GM12878 (cell line): ENCODE measurements around the gene AZGP1. TPM values are rescaled to one million over a fixed set of nuclear protein-coding genes. Genes with fewer than 3 reads are reported as not detected.
"Not testable (repeated sequence)": the region's sequence is repeated elsewhere in the genome, so short reads cannot be mapped to it uniquely, and the experiment has no call there.

Source experiments
- ATAC-seq: fragments of 200-7000 bp; cut with Tn5 transposase; 3 replicates; pipeline ENCODE4 v1.9.1; 2020; ENCODE audit warnings: mild to moderate bottlenecking, moderate library complexity
- BruUV-seq: library from RNA; stranded (reverse); fragments of 400-500 nt; replicated peaks from 2 replicates; lab custom pipeline; 2021; lab: Mats Ljungman, UMichigan
- CTCF ChIA-PET: fragments of 300-600 bp; sonication (Branson Sonifier 250); formaldehyde crosslinking; extraction: SDS; loops from one replicate; lab custom pipeline; 2021; ENCODE audit warnings: inconsistent platforms; lab: Yijun Ruan, JAX
- POLR2A ChIA-PET: fragments of 350-600 bp; formaldehyde crosslinking; extraction: SDS; loops from one replicate; lab custom pipeline; 2021; ENCODE audit warnings: inconsistent platforms; lab: Charles Lee
- RAD21 ChIA-PET: fragments of 300-600 bp; sonication (Branson Sonifier 250); formaldehyde crosslinking; loops from one replicate; lab custom pipeline; 2023; ENCODE audit warnings: antibody characterized with exemption; ENCODE audit not compliant: unreplicated experiment; lab: Charles Lee
- SMC1A ChIA-PET: fragments of 300-600 bp; sonication (Branson Sonifier 250); formaldehyde crosslinking; loops from one replicate; lab custom pipeline; 2023; ENCODE audit not compliant: unreplicated experiment, uncharacterized antibody; lab: Charles Lee
- DNase-seq: peaks from one replicate; pipeline ENCODE4 v3.0.0-alpha.2; 2011; ENCODE audit warnings: low read depth, low spot score
- FAIRE-seq: peaks from 3 replicates; lab custom pipeline; 2011; peaks lifted over from hg19 to GRCh38; lab: Jason Lieb, UNC
- H2AFZ ChIP-seq: 2 replicates; pipeline ENCODE4 v1.6.0; 2011; ENCODE audit warnings: low read depth, low read length, control low read depth; ENCODE audit not compliant: control insufficient read depth
- H3K27ac ChIP-seq: 2 replicates; pipeline ENCODE4 v1.5.1; 2011; ENCODE audit warnings: control low read depth; ENCODE audit not compliant: control insufficient read depth, insufficient read depth
- H3K27me3 ChIP-seq, 2 experiments: replicated peaks in 1 of 2; 2 replicates each; pipeline versions ENCODE4 v1.6.0 to v1.6.1; 2011; ENCODE audit warnings: low read length in 1 of 2; ENCODE audit not compliant: control insufficient read depth in 2 of 2, insufficient read depth in 2 of 2
- H3K36me3 ChIP-seq, 2 experiments: 2 replicates each; pipeline ENCODE4 v1.5.1; 2011; ENCODE audit warnings: low read length in 1 of 2; ENCODE audit not compliant: control insufficient read depth in 2 of 2, insufficient read depth in 2 of 2
- H3K4me1 ChIP-seq: 2 replicates; pipeline ENCODE4 v1.6.1; 2011; ENCODE audit warnings: mild to moderate bottlenecking, low read length, moderate library complexity, mixed read lengths; ENCODE audit not compliant: control insufficient read depth, insufficient read depth
- H3K4me2 ChIP-seq: 2 replicates; pipeline ENCODE4 v1.6.0; 2011; ENCODE audit warnings: control low read depth; ENCODE audit not compliant: control insufficient read depth, insufficient read depth
- H3K4me3 ChIP-seq: fragments of 200-600 bp; sonication (generic); 2 replicates; pipeline ENCODE4 v1.5.1; 2016
- H3K79me2 ChIP-seq: 2 replicates; pipeline ENCODE4 v1.6.0; 2011; ENCODE audit warnings: low read length; ENCODE audit not compliant: control insufficient read depth, insufficient read depth
- H3K9ac ChIP-seq: 2 replicates; pipeline ENCODE4 v1.8.0; 2011; ENCODE audit warnings: low read length, control low read depth, mixed read lengths; ENCODE audit not compliant: control insufficient read depth, insufficient read depth
- H3K9me3 ChIP-seq: replicated peaks from 3 replicates; pipeline ENCODE4 v1.5.1; 2011; ENCODE audit warnings: mild to moderate bottlenecking, low read length; ENCODE audit not compliant: control insufficient read depth, insufficient read depth
- H4K20me1 ChIP-seq: 2 replicates; pipeline ENCODE4 v1.6.0; 2011; ENCODE audit not compliant: control insufficient read depth, insufficient read depth
- ETV6 ChIP-seq, 2 experiments: fragments of 450-650 bp in 1 of 2; IDR thresholded peaks in 1 of 2; conservative IDR thresholded peaks in 1 of 2; 2 replicates each; pipeline ENCODE4 v1.6.1; 2014; ENCODE audit warnings: antibody characterized with exemption in 1 of 2, borderline replicate concordance in 1 of 2, low read depth in 1 of 2, mild to moderate bottlenecking in 1 of 2, moderate library complexity in 1 of 2
- PAX8 ChIP-seq: fragments of 450-650 bp; IDR thresholded peaks from 2 replicates; pipeline ENCODE4 v1.6.1; 2017; ENCODE audit warnings: mild to moderate bottlenecking, moderate library complexity
- RAD51 ChIP-seq: fragments of 450-650 bp; IDR thresholded peaks from 2 replicates; pipeline ENCODE4 v1.6.1; 2016; ENCODE audit warnings: moderate library complexity, mild to moderate bottlenecking, inconsistent platforms
- SMARCA5 ChIP-seq: fragments of 450-650 bp; IDR thresholded peaks from 2 replicates; pipeline ENCODE4 v1.6.1; 2017; ENCODE audit warnings: mild to moderate bottlenecking
- SUZ12 ChIP-seq: fragments of 200-600 bp; sonication (generic); IDR thresholded peaks from one replicate; pipeline ENCODE4 v1.6.1; 2018; ENCODE audit warnings: antibody characterized with exemption, mild to moderate bottlenecking; ENCODE audit not compliant: unreplicated experiment
- YBX1 ChIP-seq: fragments of 450-650 bp; IDR thresholded peaks from 2 replicates; pipeline ENCODE4 v1.6.1; 2016; ENCODE audit warnings: antibody characterized with exemption
- WGBS: methylation state at CpG from one replicate; pipeline ENCODE4 v1.1.6; 2016; ENCODE audit warnings: low lambda C conversion rate; ENCODE audit not compliant: insufficient replicate concordance, insufficient coverage; ENCODE audit errors: missing lambda C conversion rate; 5-methylcytosine and 5-hydroxymethylcytosine counted together
- in situ Hi-C: fragments of 300-500 bp; cut with MboI; formaldehyde crosslinking; loops from 9 replicates; pipeline ENCODE4 v1.14.3; 2018; ENCODE audit warnings: mixed read lengths
- intact Hi-C: fragments of 100-400 bp; cut with micrococcal nuclease; formaldehyde crosslinking; loops from one replicate; pipeline ENCODE4 v1.14.2; 2022; ENCODE audit not compliant: unreplicated experiment
- polyA plus RNA-seq, 11 experiments: library from polyadenylated mRNA; depleted of rRNA in 4 of 11; unstranded in 6 of 11; stranded (reverse) in 5 of 11; fragments of >200 nt; fragmentation: Nextera tagmentation in 4 of 11; fragmentation: Illumina TruSeq in 1 of 11; extraction: Ambion mirVana in 4 of 11; extraction: Trizol in 1 of 11; gene quantifications; 1 replicate in 1 of 11; 2 replicates in 10 of 11; pipeline versions ENCODE4 v1.2.1 to v1.2.3, GENCODE V29; 2011 to 2016; ENCODE audit warnings: inconsistent platforms in 2 of 11, missing spikeins in 2 of 11, low read depth in 1 of 11
- total RNA-seq, 4 experiments: library from RNA; depleted of rRNA in 3 of 4; stranded (reverse); fragments of >200 nt in 3 of 4; fragmentation: Illumina TruSeq in 1 of 4; extraction: Trizol in 1 of 4; gene quantifications; 2 replicates each; pipeline versions ENCODE4 v1.2.1 to v1.2.3, GENCODE V29; 2013 to 2021

Gene AZGP1
- total and polyA plus RNA-seq, 10 of the 15 experiments (the other 5 are each of a cell fraction or from before 2014, with no cell fraction given) = 0.18 to 0.64 (median 0.29) TPM; not detected in 5

- intact Hi-C loops = loop anchor here (5.0 kb wide), 1 partner anchor 135 kb away; the partner anchor contains the start of gene MBLAC1
- no peak overlapping the region for H3K4me3 ChIP-seq
- DNase-seq (no peak), ATAC-seq (no peak)
- H3K9me3 ChIP-seq = no peaks in the 10 kb centered on the region
- POLR2A ChIA-PET = no interaction called here
- H3K27ac ChIP-seq = no peak overlapping the region
- RAD21 ChIA-PET = interaction anchor here (1.7 to 3.8 kb wide), 3 partner anchors 12 to 138 kb away, joined by 4 to 16 read pairs (median 14); no protein-coding TSS in a partner anchor
- no peaks in the 10 kb centered on the region for H4K20me1 ChIP-seq
- CTCF ChIA-PET = interaction anchor here (0.8 to 13.0 kb wide), 13 partner anchors 12 to 156 kb away, joined by 3 to 178 read pairs (median 5); partner anchors contain the start of genes AZGP1, LAMTOR4, TRIM4 and ZKSCAN1
- TF ChIP-seq ETV6 (conservative IDR thresholded peaks at IDR 0.05 in 1 of 2, IDR thresholded peaks at IDR 0.05 in 1 of 2; ENCODE audit: borderline replicate concordance in 1 of 2, low read depth in 1 of 2) = no peak
- no peak for TF ChIP-seq PAX8
- no peak for TF ChIP-seq SUZ12
- no peak for TF ChIP-seq SMARCA5
- TF ChIP-seq YBX1 = no peak
- TF ChIP-seq RAD51 = peak; percentile 40; the same call in 1 of the 2 replicates
- TF ChIP-seq, all 136 proteins: peak for 1
- SMC1A ChIA-PET = interaction anchor here (1.1 to 7.4 kb wide), 6 partner anchors 13 to 138 kb away, joined by 3 to 86 read pairs (median 4); partner anchors contain the start of genes TRIM4 and ZSCAN21
- Histone ChIP-seq H3K4me2 (no peak overlapping the region), H3K27me3 (peaks cover 0 to 2% of the 10 kb centered on the region in 2 experiments; a peak in 2 of 4 replicates), H3K4me1 (peaks cover 6% of the 10 kb centered on the region; the same call in 1 of the 2 replicates), H3K79me2 (no peaks in the 10 kb centered on the region), H3K36me3 (no peaks in the 10 kb centered on the region), H3K9ac (no peak overlapping the region), H2AFZ (no peak overlapping the region)
- no peak for FAIRE-seq
- in situ Hi-C loops = loop anchor here (5.0 kb wide), 1 partner anchor 75 kb away; the partner anchor contains the start of gene TRIM4
- WGBS = 37% methylated on average over 21 of the region's 21 CpGs
- BruUV-seq = no TSS peak
Measured at GRCh38 chr7:99992330-99993038, 16.7 kb upstream of the AZGP1 start.

- BruUV-seq, FAIRE-seq, H4K20me1 ChIP-seq, H2AFZ ChIP-seq, POLR2A ChIA-PET, H3K27ac ChIP-seq, H3K79me2 ChIP-seq, H3K4me1 ChIP-seq, ATAC-seq, H3K4me3 ChIP-seq, DNase-seq, H3K36me3 ChIP-seq, H3K4me2 ChIP-seq, H3K9ac ChIP-seq, H3K27me3 ChIP-seq, H3K9me3 ChIP-seq: not testable (repeated sequence)
- 24% methylated on average over 6 of the region's 6 CpGs for WGBS
- RAD21 ChIA-PET = interaction anchor here (1.7 to 3.8 kb wide), 5 partner anchors 11 to 139 kb away, joined by 4 to 16 read pairs (median 10); partner anchors contain the start of gene TRIM4
- CTCF ChIA-PET = interaction anchor here (0.6 to 13.0 kb wide), 13 partner anchors 13 to 157 kb away, joined by 3 to 178 read pairs (median 4); partner anchors contain the start of genes AZGP1, LAMTOR4 and TRIM4
- intact Hi-C loops (loop anchor here (5.0 kb wide), 1 partner anchor 136 kb away; the partner anchor contains the start of gene MBLAC1), in situ Hi-C loops (loop anchor here (5.0 kb wide), 1 partner anchor 74 kb away; the partner anchor contains the start of gene TRIM4)
- SMC1A ChIA-PET = interaction anchor here (0.7 to 7.4 kb wide), 6 partner anchors 12 to 1583 kb away, joined by 3 to 86 read pairs (median 4); partner anchors contain the start of gene TRIM4
Measured at GRCh38 chr7:99991543-99991942, 15.7 kb upstream of the AZGP1 start.
